ENCODE results near the gene SEZ6L.

DNA sequence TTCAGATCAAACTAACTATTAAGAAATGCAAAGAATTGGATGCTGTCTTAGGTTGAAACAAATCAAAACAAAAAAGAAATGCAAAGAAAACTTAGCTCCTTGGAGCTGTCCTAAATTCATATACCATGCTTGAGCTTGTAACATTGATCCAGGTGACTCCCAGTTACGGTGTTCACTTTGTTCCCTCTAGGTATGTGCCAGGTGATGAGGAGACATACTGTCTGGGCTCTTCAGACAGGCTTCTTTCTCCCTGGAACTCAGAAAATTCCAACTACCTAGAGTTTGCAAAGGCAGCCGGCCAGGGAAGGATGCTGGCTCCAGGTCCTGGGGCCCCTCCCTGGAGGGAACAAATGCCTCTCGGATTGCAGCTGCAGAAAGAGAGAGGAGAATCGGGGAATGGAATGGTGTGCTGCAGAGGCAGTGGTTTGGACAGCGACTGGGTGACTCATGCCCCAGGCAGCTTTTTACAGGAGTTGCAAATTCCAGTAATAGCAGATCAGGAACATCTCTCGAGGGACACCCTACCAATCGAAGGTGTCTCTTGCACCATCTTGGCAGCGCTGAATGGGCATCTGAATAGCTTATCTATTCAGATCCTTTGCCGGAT is 247.5 kb downstream of the SEZ6L start:
- TF ChIP-seq POLR2A (IDR thresholded peaks at IDR 0.05; ENCODE audit: borderline replicate concordance, extremely low read depth, insufficient read depth, insufficient read length) = no peak
- TF ChIP-seq EZH2 (IDR thresholded peaks at IDR 0.05) = no peak

All from HCT116 (cell line).